GM23248 (cell line): Measurements from ENCODE around the gene GYS1.
"Not testable (repeated sequence)": the region's sequence is repeated elsewhere in the genome, so short reads cannot be mapped to it uniquely, and the experiment has no call there.

ENCODE experiments used
- EZH2 ChIP-seq: fragments of 200-600 bp; sonication (generic); IDR thresholded peaks from 2 replicates; pipeline ENCODE4 v1.6.1; 2018; ENCODE audit warnings: antibody characterized with exemption, mild to moderate bottlenecking; ENCODE audit not compliant: insufficient read depth, poor library complexity, severe bottlenecking
- EZH2phosphoT487 ChIP-seq: fragments of 200-600 bp; sonication (generic); IDR thresholded peaks from 2 replicates; pipeline ENCODE4 v1.6.1; 2018; ENCODE audit warnings: antibody characterized with exemption, moderate library complexity, mild to moderate bottlenecking, low read depth; ENCODE audit not compliant: insufficient read depth

- not testable (repeated sequence) for TF ChIP-seq EZH2, EZH2phosphoT487
Measured at GRCh38 chr19:49039736-49040135, 46.6 kb upstream of the GYS1 start.
